Measurements from ENCODE around the gene TNIK. TPM values are rescaled to one million over a fixed set of nuclear protein-coding genes. Genes with fewer than 3 reads are reported as not detected.

TNIK gene
- total RNA-seq, 2 experiments from 2014 or later = 55.2 to 56.9 TPM

GRCh38 chr3:171342783-171343420, 117.3 kb downstream of the TNIK start:
- ChIA-PET CTCF (no interaction called here), POLR2A (no interaction called here)
- no peak for DNase-seq
- Mint-ChIP-seq H3K27me3 (no peaks in the 10 kb centered on the region), H3K27ac (no peak overlapping the region), H3K9me3 (peaks cover 25% of the 10 kb centered on the region), H3K4me3 (no peak overlapping the region), H3K36me3 (ENCODE audit: low read depth) (peaks cover 55% of the 10 kb centered on the region), H3K4me1 (peaks cover 9% of the 10 kb centered on the region)

- Mint-ChIP-seq H3K36me3 (ENCODE audit: low read depth) (peaks cover 59% of the 10 kb centered on the region), H3K27me3 (no peaks in the 10 kb centered on the region), H3K27ac (no peak overlapping the region), H3K9me3 (peaks cover 25% of the 10 kb centered on the region), H3K4me3 (no peak overlapping the region), H3K4me1 (peaks cover 5% of the 10 kb centered on the region)
- DNase-seq = no peak
- ChIA-PET POLR2A (no interaction called here), CTCF (interaction anchor here (0.8 kb wide), 1 partner anchor 155 kb away, joined by 3 read pairs; no protein-coding TSS in a partner anchor)
Measured at GRCh38 chr3:171342200-171342599, 118.0 kb downstream of the TNIK start.

DNA sequence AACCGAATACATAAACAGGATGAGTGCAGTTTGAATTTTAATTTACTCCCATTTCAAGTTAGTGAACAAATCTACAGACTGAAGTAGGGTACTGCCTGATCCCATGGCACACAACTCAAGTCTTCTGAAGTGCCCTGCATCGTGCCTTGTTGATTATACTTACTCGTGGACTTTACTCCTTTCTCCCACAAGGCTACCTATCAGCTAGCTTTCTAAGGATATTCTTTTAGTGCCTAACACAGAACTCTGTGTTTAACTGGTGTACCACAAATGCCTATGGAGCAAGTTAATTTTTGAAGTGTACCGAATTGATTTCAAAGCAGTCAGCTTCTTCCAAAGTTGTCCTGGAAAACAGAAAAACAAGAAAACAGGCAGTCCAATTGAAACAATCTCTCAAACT, 119.8 kb downstream of the TNIK start:
- H3K27me3 Mint-ChIP-seq = no peaks in the 10 kb centered on the region

GRCh38 chr3:171339598-171339997, 120.6 kb downstream of the TNIK start:
- Mint-ChIP-seq H3K36me3 (ENCODE audit: low read depth) (peaks cover 36% of the 10 kb centered on the region), H3K9me3 (peaks cover 15% of the 10 kb centered on the region), H3K4me1 (no peaks in the 10 kb centered on the region), H3K27ac (no peak overlapping the region), H3K4me3 (no peak overlapping the region), H3K27me3 (no peaks in the 10 kb centered on the region)
- ChIA-PET CTCF (no interaction called here), POLR2A (no interaction called here)
- no peak for DNase-seq

More for the DNA sequence above, 119.8 kb downstream of the TNIK start:
- CTCF ChIA-PET = interaction anchor here (1.0 kb wide), 1 partner anchor 95 kb away, joined by 3 read pairs; no protein-coding TSS in a partner anchor
- Mint-ChIP-seq H3K4me1 (no peaks in the 10 kb centered on the region), H3K4me3 (no peak overlapping the region), H3K27ac (no peak overlapping the region), H3K9me3 (peaks cover 19% of the 10 kb centered on the region), H3K36me3 (ENCODE audit: low read depth) (peaks cover 44% of the 10 kb centered on the region)
- POLR2A ChIA-PET = no interaction called here
- DNase-seq = no peak

DNA sequence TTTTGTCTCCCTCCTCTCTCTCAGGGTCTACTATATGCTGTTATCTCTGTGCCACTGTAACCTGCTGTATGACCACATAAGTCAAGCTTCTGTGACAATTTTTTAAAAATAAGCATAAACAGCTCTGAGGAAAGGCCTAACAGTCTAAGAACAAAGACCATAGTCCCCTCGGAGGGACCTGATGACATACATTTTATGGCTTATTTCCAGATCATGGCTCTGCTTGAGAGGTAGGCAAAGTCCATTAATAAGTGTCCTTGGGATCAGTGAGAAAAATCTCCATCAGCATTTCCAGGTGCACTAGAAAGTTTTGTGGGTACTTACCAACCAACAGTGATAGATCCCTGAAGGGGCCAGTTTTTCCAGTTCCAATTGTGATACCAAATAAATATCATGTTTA, 123.8 kb downstream of the TNIK start:
- Mint-ChIP-seq H3K27me3 (no peaks in the 10 kb centered on the region), H3K4me1 (peaks cover 5% of the 10 kb centered on the region), H3K4me3 (no peak overlapping the region), H3K9me3 (no peaks in the 10 kb centered on the region), H3K27ac (no peak overlapping the region), H3K36me3 (ENCODE audit: low read depth) (peaks cover 20% of the 10 kb centered on the region)
- DNase-seq = no peak
- CTCF ChIA-PET = interaction anchor here (0.8 kb wide), 1 partner anchor 15 kb away, joined by 3 read pairs; no protein-coding TSS in a partner anchor
- POLR2A ChIA-PET = no interaction called here

DNA sequence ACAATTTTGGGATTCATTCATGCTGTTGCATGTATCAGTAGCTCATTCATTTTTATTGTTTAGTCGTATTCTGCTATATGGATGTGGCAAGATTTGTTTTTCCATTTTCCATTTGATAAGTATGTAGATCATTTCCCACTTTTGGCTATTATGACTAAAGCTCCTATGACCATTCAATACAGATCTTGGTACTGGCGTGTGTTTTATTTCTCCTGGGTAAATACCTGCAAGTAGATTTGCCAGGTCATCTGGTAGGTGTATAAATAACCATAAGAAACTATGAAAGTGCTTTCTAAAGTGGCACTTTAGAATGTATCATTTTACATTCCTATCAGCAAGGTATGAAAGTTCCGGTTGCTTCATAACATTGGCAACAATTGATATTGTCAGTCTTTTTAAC, 124.6 kb downstream of the TNIK start:
- H3K27ac Mint-ChIP-seq = no peak overlapping the region
- peaks cover 2% of the 10 kb centered on the region for H3K9me3 Mint-ChIP-seq
- H3K36me3 Mint-ChIP-seq (ENCODE audit: low read depth) = peaks cover 19% of the 10 kb centered on the region
- no peak overlapping the region for H3K4me3 Mint-ChIP-seq
- POLR2A ChIA-PET = no interaction called here
- CTCF ChIA-PET = interaction anchor here (1.0 kb wide), 1 partner anchor 195 kb away, joined by 3 read pairs; no protein-coding TSS in a partner anchor
- DNase-seq = no peak
- peaks cover 12% of the 10 kb centered on the region for H3K4me1 Mint-ChIP-seq
- H3K27me3 Mint-ChIP-seq = no peaks in the 10 kb centered on the region

DNA sequence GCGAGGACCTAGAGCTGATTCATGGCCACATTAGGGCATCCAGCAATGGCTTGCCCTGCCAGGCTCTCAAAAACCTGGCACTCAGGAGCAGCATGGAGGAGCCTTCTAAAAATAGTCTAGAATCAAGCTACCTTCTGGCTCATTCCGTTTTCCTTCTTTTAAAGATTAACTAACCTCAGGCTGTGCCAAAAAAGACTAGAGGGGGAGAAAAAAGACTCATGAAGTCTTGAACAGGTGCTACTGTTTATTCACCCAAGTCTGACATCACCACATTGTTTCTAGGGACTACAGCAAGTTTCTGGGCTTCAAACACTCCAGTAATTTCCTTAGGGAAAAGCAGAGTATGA, 125.8 kb downstream of the TNIK start:
- CTCF ChIA-PET = interaction anchor here (0.6 to 1.1 kb wide), 2 partner anchors 15 to 761 kb away, joined by 3 read pairs; no protein-coding TSS in a partner anchor
- H3K27ac Mint-ChIP-seq = no peak overlapping the region
- H3K4me1 Mint-ChIP-seq = peaks cover 22% of the 10 kb centered on the region
- H3K9me3 Mint-ChIP-seq = peaks cover 3% of the 10 kb centered on the region
- H3K27me3 Mint-ChIP-seq = no peaks in the 10 kb centered on the region
- H3K4me3 Mint-ChIP-seq = no peak overlapping the region
- POLR2A ChIA-PET = interaction anchor here (0.7 kb wide), 1 partner anchor 43 kb away, joined by 3 read pairs; no protein-coding TSS in a partner anchor
- DNase-seq = no peak
- peaks cover 18% of the 10 kb centered on the region for H3K36me3 Mint-ChIP-seq (ENCODE audit: low read depth)

DNA sequence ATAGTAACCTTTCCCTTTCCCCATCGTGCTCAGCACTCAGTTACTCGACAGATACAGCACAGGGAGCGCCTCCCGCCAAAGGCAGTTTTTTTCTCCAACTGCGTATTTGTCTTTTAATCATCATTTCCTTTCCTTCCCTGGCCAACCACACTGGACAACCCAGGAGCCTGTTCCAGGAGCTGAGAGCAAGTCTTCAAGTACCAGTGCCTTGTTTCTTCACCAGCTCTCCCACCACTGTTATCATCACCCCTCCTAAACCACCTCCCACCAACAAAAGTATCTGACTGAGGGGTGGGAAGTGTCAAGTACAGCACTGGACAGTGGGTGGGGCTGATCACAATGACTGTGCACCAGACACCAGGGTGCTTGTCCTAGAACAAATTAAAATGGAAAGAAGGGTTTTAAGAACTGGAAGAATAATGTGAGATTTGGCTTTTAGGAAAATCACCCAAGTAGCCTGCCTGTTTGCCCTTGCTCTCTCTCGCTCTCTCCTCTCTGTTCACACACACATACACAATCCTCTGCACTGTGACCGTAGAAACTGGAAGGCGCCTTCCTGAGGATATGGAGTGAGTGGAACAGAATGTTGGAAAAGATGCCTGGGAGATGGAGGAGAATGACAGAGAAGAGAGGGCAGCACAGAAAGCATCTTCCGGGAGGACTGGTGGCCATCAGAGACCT, 126.3 kb downstream of the TNIK start:
- Mint-ChIP-seq H3K27me3 (no peaks in the 10 kb centered on the region), H3K27ac (no peak overlapping the region), H3K9me3 (peaks cover 3% of the 10 kb centered on the region), H3K36me3 (ENCODE audit: low read depth) (peaks cover 16% of the 10 kb centered on the region), H3K4me1 (peaks cover 25% of the 10 kb centered on the region), H3K4me3 (no peak overlapping the region)
- POLR2A ChIA-PET = interaction anchor here (0.7 kb wide), 1 partner anchor 42 kb away, joined by 3 read pairs; no protein-coding TSS in a partner anchor
- CTCF ChIA-PET = interaction anchor here (0.6 to 1.1 kb wide), 2 partner anchors 16 to 761 kb away, joined by 3 read pairs; no protein-coding TSS in a partner anchor
- DNase-seq = no peak

- Mint-ChIP-seq H3K27ac (no peak overlapping the region), H3K4me1 (peaks cover 42% of the 10 kb centered on the region), H3K27me3 (no peaks in the 10 kb centered on the region), H3K9me3 (peaks cover 3% of the 10 kb centered on the region), H3K36me3 (ENCODE audit: low read depth) (peaks cover 15% of the 10 kb centered on the region), H3K4me3 (no peak overlapping the region)
- ChIA-PET CTCF (interaction anchor here (1.2 kb wide), 1 partner anchor 130 kb away, joined by 3 read pairs; no protein-coding TSS in a partner anchor), POLR2A (no interaction called here)
- DNase-seq = no peak
Measured at GRCh38 chr3:171330938-171331337, 129.3 kb downstream of the TNIK start.

- Mint-ChIP-seq H3K27ac (no peak overlapping the region), H3K4me1 (peaks cover 42% of the 10 kb centered on the region), H3K9me3 (peaks cover 3% of the 10 kb centered on the region), H3K36me3 (ENCODE audit: low read depth) (peaks cover 16% of the 10 kb centered on the region), H3K27me3 (no peaks in the 10 kb centered on the region), H3K4me3 (no peak overlapping the region)
- CTCF ChIA-PET = interaction anchor here (1.2 kb wide), 2 partner anchors 24 to 132 kb away, joined by 3 read pairs; no protein-coding TSS in a partner anchor
- POLR2A ChIA-PET = no interaction called here
- DNase-seq = no peak
Measured at GRCh38 chr3:171329746-171330145, 130.5 kb downstream of the TNIK start.

DNA sequence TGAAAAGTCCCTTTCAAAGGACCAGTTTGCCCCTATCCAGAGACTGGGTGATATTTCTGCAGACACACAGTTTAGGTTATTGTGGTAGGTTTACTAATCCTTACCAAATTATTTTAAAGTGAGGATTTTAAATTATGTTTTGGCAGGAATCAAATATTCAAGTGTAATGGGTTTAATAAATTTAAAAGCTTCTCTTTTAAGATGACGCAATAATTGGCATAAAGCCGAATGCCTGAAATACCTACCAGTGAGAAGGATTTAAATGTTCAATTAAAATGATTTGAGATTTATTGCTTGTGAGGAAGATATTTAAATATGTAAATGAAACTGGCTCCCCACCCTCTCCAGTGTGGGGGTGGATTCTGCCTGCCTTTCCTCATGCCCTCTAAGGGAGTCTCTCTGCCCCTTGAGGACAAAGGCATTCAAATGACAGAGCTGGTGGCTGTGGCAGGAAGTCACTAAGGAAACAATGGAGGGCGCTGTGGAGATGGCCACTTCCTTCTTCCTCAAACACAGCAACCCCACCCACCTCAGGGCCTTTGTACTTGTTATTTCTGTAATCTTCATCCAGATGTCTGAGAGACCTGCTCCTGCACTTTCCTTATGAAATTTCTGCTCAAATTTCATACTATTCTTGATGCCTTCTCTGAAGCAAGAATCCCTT, 131.7 kb downstream of the TNIK start:
- Mint-ChIP-seq H3K27ac (peak overlapping the region; percentile 78), H3K9me3 (peaks cover 3% of the 10 kb centered on the region), H3K4me1 (peaks cover 39% of the 10 kb centered on the region), H3K27me3 (no peaks in the 10 kb centered on the region), H3K36me3 (ENCODE audit: low read depth) (peaks cover 21% of the 10 kb centered on the region), H3K4me3 (no peak overlapping the region)
- ChIA-PET POLR2A (no interaction called here), CTCF (interaction anchor here (0.6 kb wide), 1 partner anchor 19 kb away, joined by 3 read pairs; no protein-coding TSS in a partner anchor)
- peak; percentile 70 for DNase-seq

DNA sequence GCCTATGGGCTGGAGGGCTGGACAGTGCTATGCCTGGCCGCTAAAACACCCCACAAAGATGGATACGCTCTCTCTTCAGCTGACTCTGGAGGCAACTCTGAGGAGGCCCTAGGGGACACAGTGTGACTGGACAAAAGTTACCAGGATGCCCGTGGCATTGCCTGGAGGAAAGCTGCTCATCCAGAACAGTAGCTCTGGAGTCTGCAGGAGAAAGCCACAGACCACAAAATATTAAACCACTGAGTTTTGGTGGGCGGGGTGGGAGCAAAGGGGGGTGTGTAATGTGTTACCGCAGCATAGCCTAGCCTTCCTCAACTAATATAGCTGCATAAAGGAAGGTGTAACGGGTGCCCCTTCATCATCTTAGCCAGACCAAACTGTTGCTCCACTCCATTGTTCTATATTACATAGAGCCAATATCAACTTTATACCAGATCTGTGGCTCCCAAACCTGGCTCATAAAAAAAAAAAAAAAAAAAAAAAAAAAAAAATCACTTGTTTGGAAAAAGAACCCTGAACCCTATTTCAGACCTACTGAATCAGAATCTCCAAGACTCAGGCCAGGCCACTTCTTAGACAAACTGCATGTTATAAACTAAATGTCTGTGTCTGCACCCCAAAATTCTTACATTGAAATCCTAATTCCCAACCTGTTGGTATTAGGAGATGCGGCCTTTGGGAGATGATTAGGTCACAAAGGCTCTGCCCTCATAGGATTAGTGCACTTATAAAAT, 132.6 kb downstream of the TNIK start:
- Mint-ChIP-seq H3K9me3 (peaks cover 3% of the 10 kb centered on the region), H3K4me1 (peaks cover 39% of the 10 kb centered on the region), H3K27me3 (no peaks in the 10 kb centered on the region), H3K36me3 (ENCODE audit: low read depth) (peaks cover 21% of the 10 kb centered on the region), H3K27ac (no peak overlapping the region), H3K4me3 (no peak overlapping the region)
- no peak for DNase-seq
- ChIA-PET POLR2A (no interaction called here), CTCF (no interaction called here)
